IPS DF 4.7 (cell line): Measurements from ENCODE around the gene NLGN1.

ENCODE experiments used
- DNase-seq: peaks from one replicate; pipeline ENCODE4 v3.0.0-alpha.2; 2013; ENCODE audit warnings: low spot score; ENCODE audit errors: extremely low read depth

The NLGN1 gene

GRCh38 chr3:173970281-173970680 is 572.7 kb downstream of the NLGN1 start:
- no peak for DNase-seq

- no peak for DNase-seq
These were observed 578.7 kb downstream of the NLGN1 start for GRCh38 chr3:173976281-173976680.

GRCh38 chr3:173977747-173978146 is 580.2 kb downstream of the NLGN1 start:
- DNase-seq: no peak

GRCh38 chr3:173983343-173983742 is 585.8 kb downstream of the NLGN1 start:
- DNase-seq: no peak

- DNase-seq: no peak
These were observed 589.4 kb downstream of the NLGN1 start for GRCh38 chr3:173986861-173987410.

GRCh38 chr3:173988909-173989308 is 591.4 kb downstream of the NLGN1 start:
- DNase-seq: no peak

- DNase-seq: no peak
These were observed 594.9 kb downstream of the NLGN1 start for GRCh38 chr3:173992416-173992815.

GRCh38 chr3:173993299-173993698 is 595.8 kb downstream of the NLGN1 start:
- DNase-seq: no peak

- no peak for DNase-seq
These were observed 603.1 kb downstream of the NLGN1 start for GRCh38 chr3:174000675-174001074.

- no peak for DNase-seq
These were observed 605.0 kb downstream of the NLGN1 start for GRCh38 chr3:174002543-174002942.

GRCh38 chr3:174010907-174011306 is 613.4 kb downstream of the NLGN1 start:
- no peak for DNase-seq

- DNase-seq: no peak
These were observed 618.6 kb downstream of the NLGN1 start for GRCh38 chr3:174016186-174016585.

GRCh38 chr3:174020156-174020555 is 622.6 kb downstream of the NLGN1 start:
- no peak for DNase-seq

- no peak for DNase-seq
These were observed 625.9 kb downstream of the NLGN1 start for GRCh38 chr3:174023421-174023820.

- DNase-seq: no peak
These were observed 631.1 kb downstream of the NLGN1 start for GRCh38 chr3:174028673-174029072.

GRCh38 chr3:174035328-174035886 is 637.9 kb downstream of the NLGN1 start:
- DNase-seq: no peak

- DNase-seq: no peak
These were observed 648.8 kb downstream of the NLGN1 start for GRCh38 chr3:174046311-174046710.

GRCh38 chr3:174049472-174049871 is 651.9 kb downstream of the NLGN1 start:
- no peak for DNase-seq

- DNase-seq: no peak
These were observed 653.6 kb downstream of the NLGN1 start for GRCh38 chr3:174051191-174051590.

GRCh38 chr3:174058804-174059203 is 661.3 kb downstream of the NLGN1 start:
- no peak for DNase-seq

- DNase-seq: no peak
These were observed 662.9 kb downstream of the NLGN1 start for GRCh38 chr3:174060431-174060830.

GRCh38 chr3:174061162-174061561 is 663.6 kb downstream of the NLGN1 start:
- DNase-seq: no peak

GRCh38 chr3:174061731-174062130 is 664.2 kb downstream of the NLGN1 start:
- DNase-seq: no peak

GRCh38 chr3:174062923-174063322 is 665.4 kb downstream of the NLGN1 start:
- no peak for DNase-seq
